DOHH2 (cell line): Measurements from ENCODE around the gene CLCN7.

Experiments used
- H3F3A ChIP-seq: fragments of 200-600 bp; sonication (generic), shearing (Covaris generic); 2 replicates; pipeline ENCODE4 v1.6.0; 2016; ENCODE audit warnings: antibody characterized with exemption, mild to moderate bottlenecking; ENCODE audit not compliant: control insufficient read depth, insufficient read depth
- H3K27ac ChIP-seq: fragments of 200-600 bp; sonication (generic); 2 replicates; pipeline ENCODE4 v1.5.1; 2014; ENCODE audit warnings: low read depth, mild to moderate bottlenecking, low read length, moderate library complexity
- H3K27me3 ChIP-seq: fragments of 200-600 bp; sonication (generic); 2 replicates; pipeline ENCODE4 v1.6.1; 2014; ENCODE audit warnings: mild to moderate bottlenecking, low read length, mixed read lengths; ENCODE audit not compliant: control insufficient read depth
- H3K36me3 ChIP-seq: fragments of 200-600 bp; sonication (generic); 2 replicates; pipeline ENCODE4 v1.6.1; 2014; ENCODE audit warnings: mild to moderate bottlenecking, low read length, moderate library complexity, mixed read lengths; ENCODE audit not compliant: control insufficient read depth
- H3K4me1 ChIP-seq: fragments of 200-600 bp; sonication (generic); 2 replicates; pipeline ENCODE4 v1.6.1; 2014; ENCODE audit warnings: mild to moderate bottlenecking, low read length, mixed read lengths; ENCODE audit not compliant: control insufficient read depth
- H3K4me2 ChIP-seq: fragments of 200-600 bp; sonication (generic); 2 replicates; pipeline ENCODE4 v1.6.0; 2014; ENCODE audit warnings: mild to moderate bottlenecking, low read length, moderate library complexity
- H3K4me3 ChIP-seq: fragments of 200-600 bp; sonication (generic); 2 replicates; pipeline ENCODE4 v1.5.1; 2014; ENCODE audit warnings: mild to moderate bottlenecking, low read length, mixed read lengths
- H3K79me2 ChIP-seq: fragments of 200-600 bp; sonication (generic); 2 replicates; pipeline ENCODE4 v1.6.1; 2014; ENCODE audit warnings: mild to moderate bottlenecking, low read length, mixed read lengths; ENCODE audit not compliant: control insufficient read depth
- H3K9me2 ChIP-seq: fragments of 200-600 bp; sonication (generic); replicated peaks from 2 replicates; pipeline ENCODE4 v1.6.1; 2014; ENCODE audit warnings: mild to moderate bottlenecking, low read length, mixed read lengths; ENCODE audit not compliant: control insufficient read depth
- H3K9me3 ChIP-seq: fragments of 200-600 bp; sonication (generic); 2 replicates; pipeline ENCODE4 v1.6.1; 2014; ENCODE audit warnings: antibody characterized with exemption, low read length, mixed read lengths; ENCODE audit not compliant: control insufficient read depth, insufficient read depth
- H4K20me1 ChIP-seq: fragments of 200-600 bp; sonication (generic); 2 replicates; pipeline ENCODE4 v1.6.0; 2014; ENCODE audit warnings: low read depth, mild to moderate bottlenecking, antibody characterized with exemption, low read length, moderate library complexity; ENCODE audit not compliant: control insufficient read depth, insufficient read depth
- CTCF ChIP-seq: fragments of 200-600 bp; sonication (generic); IDR thresholded peaks from one replicate; pipeline ENCODE4 v1.5.1; 2014; ENCODE audit warnings: antibody characterized with exemption, mild to moderate bottlenecking, low read depth, low read length; ENCODE audit not compliant: poor library complexity, severe bottlenecking
- EZH2phosphoT487 ChIP-seq: fragments of 200-600 bp; sonication (generic); IDR thresholded peaks from 2 replicates; pipeline ENCODE4 v1.6.1; 2017; ENCODE audit warnings: borderline replicate concordance, mild to moderate bottlenecking, antibody characterized with exemption, low read length, moderate library complexity, mixed read lengths

Gene CLCN7

GRCh38 chr16:1458977-1459341 lies 15.9 kb downstream of the CLCN7 start:
- Histone ChIP-seq H3K79me2 (no peaks in the 10 kb centered on the region), H3K27me3 (no peaks in the 10 kb centered on the region), H3K4me2 (peak overlapping the region; percentile 40), H3K4me1 (peaks cover 24% of the 10 kb centered on the region), H3K4me3 (0 out of 2 replicates have a peak overlapping the region, but pooled peaks have one; percentile 11), H3K9me2 (no peaks in the 10 kb centered on the region), H3K9me3 (no peaks in the 10 kb centered on the region), H3F3A (no peaks in the 10 kb centered on the region), H3K36me3 (peaks cover 28% of the 10 kb centered on the region), H3K27ac (peak overlapping the region; percentile 46), H4K20me1 (no peaks in the 10 kb centered on the region)
- TF ChIP-seq EZH2phosphoT487: no peak
- TF ChIP-seq CTCF: no peak

- peak overlapping the region; percentile 46 for H3K27ac ChIP-seq
- TF ChIP-seq CTCF (no peak), EZH2phosphoT487 (no peak)
- H4K20me1 ChIP-seq: no peaks in the 10 kb centered on the region
- peaks cover 24% of the 10 kb centered on the region for H3K4me1 ChIP-seq
- no peaks in the 10 kb centered on the region for H3K9me3 ChIP-seq
- no peaks in the 10 kb centered on the region for H3K9me2 ChIP-seq
- no peaks in the 10 kb centered on the region for H3K27me3 ChIP-seq
- H3F3A ChIP-seq: no peaks in the 10 kb centered on the region
- H3K36me3 ChIP-seq: peaks cover 33% of the 10 kb centered on the region
- H3K4me2 ChIP-seq: peak overlapping the region; percentile 40
- no peaks in the 10 kb centered on the region for H3K79me2 ChIP-seq
- H3K4me3 ChIP-seq: no peak overlapping the region
These were observed 16.4 kb downstream of the CLCN7 start for GRCh38 chr16:1458336-1458976.

- Histone ChIP-seq H3K27me3 (no peaks in the 10 kb centered on the region), H3K27ac (no peak overlapping the region), H3K4me1 (peaks cover 24% of the 10 kb centered on the region), H3K79me2 (no peaks in the 10 kb centered on the region), H3K9me3 (no peaks in the 10 kb centered on the region), H3K4me2 (no peak overlapping the region), H3K9me2 (no peaks in the 10 kb centered on the region), H3K36me3 (peaks cover 33% of the 10 kb centered on the region), H3K4me3 (no peak overlapping the region), H3F3A (no peaks in the 10 kb centered on the region), H4K20me1 (no peaks in the 10 kb centered on the region)
- TF ChIP-seq EZH2phosphoT487 (no peak), CTCF (no peak)
These were observed 17.2 kb downstream of the CLCN7 start for GRCh38 chr16:1457489-1458245.
